ENCODE measurements around the gene SLC39A12.

Gene SLC39A12

GRCh38 chr10:18005781-18006456 is 54.2 kb downstream of the SLC39A12 start:
- TF ChIP-seq CTCF (IDR thresholded peaks at IDR 0.05; ENCODE audit: low read length, missing control alignments): no peak
- H3K4me3 ChIP-seq (replicated peaks; ENCODE audit: low read depth, low read length): peak overlapping the region; percentile 21
- peak; percentile 78 for DNase-seq (ENCODE audit: low read depth)

GRCh38 chr10:18008986-18009385 is 57.3 kb downstream of the SLC39A12 start:
- no peak for TF ChIP-seq CTCF (IDR thresholded peaks at IDR 0.05; ENCODE audit: low read length, missing control alignments)
- DNase-seq (ENCODE audit: low read depth): peak; percentile 13
- H3K4me3 ChIP-seq (replicated peaks; ENCODE audit: low read depth, low read length): no peak overlapping the region

GRCh38 chr10:18010050-18010449 is 58.3 kb downstream of the SLC39A12 start:
- H3K4me3 ChIP-seq (replicated peaks; ENCODE audit: low read depth, low read length): no peak overlapping the region
- TF ChIP-seq CTCF (IDR thresholded peaks at IDR 0.05; ENCODE audit: low read length, missing control alignments): no peak
- DNase-seq (ENCODE audit: low read depth): peak; percentile 43

GRCh38 chr10:18020523-18020922 is 68.8 kb downstream of the SLC39A12 start:
- no peak for DNase-seq (ENCODE audit: low read depth)
- no peak for TF ChIP-seq CTCF (IDR thresholded peaks at IDR 0.05; ENCODE audit: low read length, missing control alignments)
- no peak overlapping the region for H3K4me3 ChIP-seq (replicated peaks; ENCODE audit: low read depth, low read length)

- DNase-seq (ENCODE audit: low read depth): no peak
- TF ChIP-seq CTCF (IDR thresholded peaks at IDR 0.05; ENCODE audit: low read length, missing control alignments): no peak
Measured at GRCh38 chr10:18021725-18022480, 70.2 kb downstream of the SLC39A12 start.

GRCh38 chr10:18043148-18044006 is 91.7 kb downstream of the SLC39A12 start:
- H3K4me3 ChIP-seq (replicated peaks; ENCODE audit: low read depth, low read length): no peak overlapping the region
- DNase-seq (ENCODE audit: low read depth): peak; percentile 30
- TF ChIP-seq CTCF (IDR thresholded peaks at IDR 0.05; ENCODE audit: low read length, missing control alignments): no peak

More at GRCh38 chr10:18021725-18022480, 70.2 kb downstream of the SLC39A12 start:
- no peak overlapping the region for H3K4me3 ChIP-seq (replicated peaks; ENCODE audit: low read depth, low read length)
